ENCODE data around the gene P4HA2.

- TF ChIP-seq, protein P1, sequence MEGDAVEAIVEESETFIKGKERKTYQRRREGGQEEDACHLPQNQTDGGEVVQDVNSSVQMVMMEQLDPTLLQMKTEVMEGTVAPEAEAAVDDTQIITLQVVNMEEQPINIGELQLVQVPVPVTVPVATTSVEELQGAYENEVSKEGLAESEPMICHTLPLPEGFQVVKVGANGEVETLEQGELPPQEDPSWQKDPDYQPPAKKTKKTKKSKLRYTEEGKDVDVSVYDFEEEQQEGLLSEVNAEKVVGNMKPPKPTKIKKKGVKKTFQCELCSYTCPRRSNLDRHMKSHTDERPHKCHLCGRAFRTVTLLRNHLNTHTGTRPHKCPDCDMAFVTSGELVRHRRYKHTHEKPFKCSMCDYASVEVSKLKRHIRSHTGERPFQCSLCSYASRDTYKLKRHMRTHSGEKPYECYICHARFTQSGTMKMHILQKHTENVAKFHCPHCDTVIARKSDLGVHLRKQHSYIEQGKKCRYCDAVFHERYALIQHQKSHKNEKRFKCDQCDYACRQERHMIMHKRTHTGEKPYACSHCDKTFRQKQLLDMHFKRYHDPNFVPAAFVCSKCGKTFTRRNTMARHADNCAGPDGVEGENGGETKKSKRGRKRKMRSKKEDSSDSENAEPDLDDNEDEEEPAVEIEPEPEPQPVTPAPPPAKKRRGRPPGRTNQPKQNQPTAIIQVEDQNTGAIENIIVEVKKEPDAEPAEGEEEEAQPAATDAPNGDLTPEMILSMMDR (IDR thresholded peaks at IDR 0.05) = no peak
- TF ChIP-seq POLR2A (IDR thresholded peaks at IDR 0.05) (no peak), POLR2AphosphoS5 (IDR thresholded peaks at IDR 0.05) (no peak), EP300 (IDR thresholded peaks at IDR 0.05) (no peak)
Measured at GRCh38 chr5:132266031-132266835, 38.6 kb upstream of the P4HA2 start.

All from stomach (tissue), 4 donors.